T-helper 17 cell (primary cell): Measurements from ENCODE around the gene XYLT1. TPM values are rescaled to one million over a fixed set of nuclear protein-coding genes. Genes with fewer than 3 reads are reported as not detected.
A peak's percentile ranks its signal among the peaks of the same experiment; 100 is the strongest.

ENCODE experiments used
- ATAC-seq: fragments of 150-1000 bp; cut with Tn5 transposase; 2 replicates; pipeline ENCODE4 v1.10.0; 2021; ENCODE audit warnings: mild to moderate bottlenecking, moderate library complexity
- DNase-seq, 3 donors: peaks; one replicate each; pipeline versions ENCODE4 v3.0.0 to v3.0.0-alpha.2; 2020 to 2021
- H3K9me3 ChIP-seq: one replicate; pipeline ENCODE4 v1.7.0; 2013; ENCODE audit warnings: low read length, mild to moderate bottlenecking; ENCODE audit not compliant: control insufficient read depth, poor library complexity, severe bottlenecking
- H3K27ac Mint-ChIP-seq: one replicate; pipeline ENCODE4 v1.8.0; 2022; ENCODE audit warnings: mild to moderate bottlenecking, moderate library complexity, mixed read lengths
- H3K27me3 Mint-ChIP-seq: one replicate; pipeline ENCODE4 v1.8.0; 2022; ENCODE audit warnings: mixed read lengths
- H3K36me3 Mint-ChIP-seq: one replicate; pipeline ENCODE4 v1.8.0; 2022; ENCODE audit warnings: low read depth, mixed read lengths
- H3K4me1 Mint-ChIP-seq: one replicate; pipeline ENCODE4 v1.8.0; 2022; ENCODE audit warnings: mild to moderate bottlenecking, mixed read lengths
- H3K4me3 Mint-ChIP-seq: one replicate; pipeline ENCODE4 v1.8.0; 2022; ENCODE audit warnings: mild to moderate bottlenecking, moderate library complexity, mixed read lengths
- total RNA-seq, 4 donors: library from RNA in 2 of 4; stranded (reverse) in 2 of 4; gene quantifications; one replicate each; pipeline ENCODE4 v1.2.3 and lab custom pipeline; 2022 to 2026

XYLT1 gene
- total RNA-seq, 2 donors from 2014 or later: 33.8 to 57.3 TPM

DNA sequence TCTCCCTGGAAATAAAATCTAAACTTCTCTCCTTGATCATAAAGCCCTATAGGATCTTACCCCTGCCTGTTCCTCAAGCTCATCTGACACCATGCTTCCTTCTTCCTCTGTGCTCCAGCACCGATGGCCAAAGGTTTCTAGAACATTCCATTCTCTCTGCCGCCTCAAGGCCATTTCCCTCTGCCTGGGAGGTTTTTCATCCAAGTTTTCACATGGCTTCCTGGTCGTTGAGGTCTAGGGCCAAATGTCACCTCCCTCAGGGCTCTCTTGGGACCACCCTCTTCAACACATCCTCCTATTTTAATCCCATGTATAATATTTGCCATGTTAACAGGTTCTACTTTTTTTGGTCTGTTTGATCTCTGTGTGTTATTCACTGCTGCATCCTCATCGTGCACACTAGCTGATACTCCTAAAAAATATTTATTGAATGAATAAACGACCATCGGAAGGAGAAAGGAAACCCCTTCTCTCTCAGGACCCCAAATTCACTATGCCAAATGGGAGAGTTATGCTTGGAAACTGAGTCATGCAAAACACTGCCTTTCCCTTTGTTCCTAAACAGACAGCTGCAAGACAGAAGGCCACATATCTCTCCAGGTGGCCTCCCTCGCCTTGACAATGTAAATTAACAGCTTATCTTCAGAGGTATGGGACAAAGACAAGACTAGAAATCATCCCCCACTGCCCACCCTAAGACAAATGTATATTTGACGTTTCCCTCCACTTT, 78.5 kb downstream of the XYLT1 start:
- Mint-ChIP-seq H3K36me3 (peaks cover 9% of the 10 kb centered on the region), H3K4me3 (no peak overlapping the region), H3K27ac (peak overlapping the region; percentile 97), H3K4me1 (peaks cover 37% of the 10 kb centered on the region), H3K27me3 (no peaks in the 10 kb centered on the region)
- no peaks in the 10 kb centered on the region for H3K9me3 ChIP-seq
- ATAC-seq (no peak), DNase-seq (no peak)

DNA sequence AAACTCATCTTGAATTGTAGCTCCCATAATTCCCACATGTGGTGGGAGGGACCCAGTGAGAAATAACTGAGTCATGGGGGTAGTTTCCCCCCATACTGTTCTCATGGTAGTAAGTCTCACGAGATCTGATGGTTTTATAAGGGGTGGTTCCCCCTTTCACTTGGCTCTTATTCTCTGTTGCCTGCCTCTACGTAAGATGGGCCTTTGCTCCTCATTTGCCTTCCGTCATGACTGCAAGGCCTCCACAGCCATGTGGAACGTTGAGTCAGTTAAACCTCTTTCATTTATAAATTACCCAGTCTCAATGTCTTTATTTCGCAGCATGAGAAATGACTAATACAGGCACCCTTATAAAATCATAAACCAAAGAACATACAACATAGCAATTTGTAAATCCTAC, 79.0 kb downstream of the XYLT1 start:
- H3K9me3 ChIP-seq: no peaks in the 10 kb centered on the region
- Mint-ChIP-seq H3K27me3 (no peaks in the 10 kb centered on the region), H3K4me3 (no peak overlapping the region), H3K27ac (peak overlapping the region; percentile 97), H3K36me3 (peaks cover 9% of the 10 kb centered on the region), H3K4me1 (peaks cover 34% of the 10 kb centered on the region)
- DNase-seq (no peak), ATAC-seq (no peak)

DNA sequence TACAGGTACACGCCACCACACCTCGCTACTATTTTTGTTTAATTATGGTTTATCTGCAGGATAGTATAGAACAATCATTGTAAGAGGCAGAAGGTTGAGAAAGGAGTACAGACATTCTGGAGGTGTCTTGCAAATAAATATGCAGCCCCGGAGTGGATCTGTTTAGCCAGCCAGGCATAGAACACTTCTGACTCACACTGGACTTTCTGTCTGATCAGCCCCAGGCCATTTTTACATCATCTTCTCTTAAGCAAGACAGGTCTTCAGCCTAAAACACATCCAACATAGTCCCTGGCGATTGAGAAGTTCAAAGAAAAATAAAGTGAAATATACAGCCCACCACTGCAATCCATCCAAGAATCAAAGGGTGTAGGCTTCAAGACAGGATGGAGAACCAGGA, 81.4 kb downstream of the XYLT1 start:
- peaks cover 9% of the 10 kb centered on the region for H3K36me3 Mint-ChIP-seq
- no peak for ATAC-seq
- DNase-seq: no peak

DNA sequence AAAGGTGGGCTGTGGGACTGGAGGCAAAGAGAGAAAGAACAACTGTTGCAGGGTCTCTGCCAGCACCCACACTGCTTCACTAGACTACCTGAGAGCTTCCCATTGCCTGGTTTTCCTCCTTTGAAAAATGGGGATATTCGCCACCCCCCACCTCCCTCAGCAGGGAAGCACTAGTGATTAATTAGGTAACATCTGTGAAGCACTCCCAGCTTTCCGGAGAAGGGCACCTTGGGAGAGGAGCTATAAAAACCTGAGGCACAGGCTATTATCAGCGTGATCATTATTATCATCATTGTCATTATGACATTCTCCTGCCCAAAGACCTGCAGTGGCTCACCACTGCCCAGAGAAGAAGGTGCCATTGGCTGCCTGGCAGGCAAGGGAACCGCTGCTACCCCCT, 83.5 kb downstream of the XYLT1 start:
- no peaks in the 10 kb centered on the region for H3K27me3 Mint-ChIP-seq
- no peaks in the 10 kb centered on the region for H3K9me3 ChIP-seq
- H3K36me3 Mint-ChIP-seq: peaks cover 8% of the 10 kb centered on the region
- H3K4me3 Mint-ChIP-seq: no peak overlapping the region
- no peak for DNase-seq
- H3K27ac Mint-ChIP-seq: no peak overlapping the region
- ATAC-seq: no peak
- peaks cover 42% of the 10 kb centered on the region for H3K4me1 Mint-ChIP-seq

More for the DNA sequence above, 81.4 kb downstream of the XYLT1 start:
- peaks cover 40% of the 10 kb centered on the region for H3K4me1 Mint-ChIP-seq
- H3K27ac Mint-ChIP-seq: no peak overlapping the region
- H3K27me3 Mint-ChIP-seq: no peaks in the 10 kb centered on the region
- H3K9me3 ChIP-seq: no peaks in the 10 kb centered on the region
- no peak overlapping the region for H3K4me3 Mint-ChIP-seq

DNA sequence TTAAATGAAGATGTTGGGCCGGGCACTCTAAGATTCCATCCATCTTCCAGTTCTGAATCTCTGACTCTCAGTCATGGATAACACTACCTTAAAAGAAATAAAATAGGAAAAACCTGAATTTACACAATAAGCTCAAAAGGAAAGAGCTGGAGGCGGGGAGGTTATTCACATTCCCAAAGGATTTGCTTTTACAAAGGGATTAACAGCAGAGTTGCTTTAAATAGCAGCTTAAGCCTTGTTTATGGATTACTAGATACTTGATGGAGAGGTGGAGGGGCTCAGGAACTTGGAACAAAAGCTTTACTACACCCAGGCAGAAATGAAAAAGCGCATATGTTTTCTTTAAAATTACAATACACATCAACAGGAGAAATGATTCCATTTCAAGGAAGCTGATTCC, 84.5 kb downstream of the XYLT1 start:
- peaks cover 41% of the 10 kb centered on the region for H3K4me1 Mint-ChIP-seq
- no peak for ATAC-seq
- no peak overlapping the region for H3K27ac Mint-ChIP-seq

DNA sequence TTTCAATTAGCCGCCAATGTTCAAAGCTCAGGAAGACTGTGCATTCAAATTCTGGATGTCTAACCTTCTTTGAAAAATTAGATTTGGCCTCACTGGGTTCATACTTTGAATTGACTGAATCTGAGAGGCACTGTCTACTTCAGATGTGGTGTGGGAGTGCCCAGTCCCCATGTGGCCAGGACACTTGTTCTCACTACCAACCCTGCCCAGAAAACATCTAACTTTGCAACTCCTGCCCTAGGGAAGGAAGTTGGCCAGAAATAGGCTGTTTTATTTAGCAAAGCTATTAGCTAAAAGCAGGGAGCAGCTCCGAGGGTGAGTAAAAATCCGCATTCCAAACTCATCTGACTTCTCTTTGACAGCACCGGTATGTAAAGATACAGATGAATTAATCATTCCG, 86.3 kb downstream of the XYLT1 start:
- Mint-ChIP-seq H3K4me1 (peaks cover 49% of the 10 kb centered on the region), H3K4me3 (no peak overlapping the region), H3K27ac (no peak overlapping the region), H3K36me3 (peaks cover 4% of the 10 kb centered on the region), H3K27me3 (no peaks in the 10 kb centered on the region)
- H3K9me3 ChIP-seq: no peaks in the 10 kb centered on the region
- no peak for DNase-seq
- ATAC-seq: no peak

More for the DNA sequence above, 84.5 kb downstream of the XYLT1 start:
- no peak for DNase-seq
- no peak overlapping the region for H3K4me3 Mint-ChIP-seq
- no peaks in the 10 kb centered on the region for H3K27me3 Mint-ChIP-seq
- peaks cover 6% of the 10 kb centered on the region for H3K36me3 Mint-ChIP-seq
- H3K9me3 ChIP-seq: no peaks in the 10 kb centered on the region

DNA sequence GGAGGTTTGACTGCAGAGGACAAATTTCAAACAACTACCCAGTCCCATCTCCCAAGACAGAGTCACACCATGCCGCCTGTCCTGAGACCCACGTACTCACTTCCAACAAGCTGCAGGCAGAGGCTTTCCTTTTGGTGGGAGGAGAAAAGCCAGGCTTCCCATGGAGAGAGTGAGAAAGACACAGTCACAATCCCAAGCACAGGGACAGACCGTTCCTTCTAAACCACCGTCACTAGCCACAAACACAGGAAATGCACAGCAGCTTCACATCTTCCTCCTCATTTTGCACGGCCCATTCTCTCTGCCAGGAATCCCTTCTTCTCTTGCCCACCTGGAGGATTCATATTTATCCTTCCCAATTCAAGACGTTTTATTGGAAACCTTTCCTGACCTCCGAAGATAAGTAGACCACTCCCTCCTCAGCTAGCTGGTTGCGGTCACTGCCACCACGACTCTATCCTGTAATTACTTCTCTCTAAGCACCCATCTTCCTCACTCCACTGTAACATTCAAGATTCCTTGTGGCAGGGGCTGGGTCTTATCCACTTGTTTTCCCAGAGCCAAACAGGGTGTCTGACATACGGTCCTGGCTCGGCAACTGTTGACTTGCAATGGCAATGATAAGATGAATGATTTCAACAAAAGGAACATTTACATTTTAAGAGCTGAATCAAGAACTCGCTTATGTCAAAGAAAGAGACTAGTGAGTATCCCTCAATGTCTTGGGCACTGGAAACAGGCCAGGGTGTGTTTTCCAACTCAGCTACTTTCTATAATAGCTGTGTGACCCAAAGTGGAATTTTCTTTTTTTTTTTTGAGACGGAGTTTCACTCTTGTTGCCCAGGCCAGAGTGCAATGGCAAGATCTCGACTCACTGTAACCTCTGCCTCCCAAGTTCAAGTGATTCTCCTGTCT, 87.6 kb downstream of the XYLT1 start:
- no peaks in the 10 kb centered on the region for H3K36me3 Mint-ChIP-seq
- DNase-seq: no peak
- H3K4me1 Mint-ChIP-seq: peaks cover 54% of the 10 kb centered on the region
- H3K27ac Mint-ChIP-seq: peak overlapping the region; percentile 95
- H3K4me3 Mint-ChIP-seq: peak overlapping the region; percentile 80
- peak; percentile 60 for ATAC-seq
- no peaks in the 10 kb centered on the region for H3K27me3 Mint-ChIP-seq
- no peaks in the 10 kb centered on the region for H3K9me3 ChIP-seq

DNA sequence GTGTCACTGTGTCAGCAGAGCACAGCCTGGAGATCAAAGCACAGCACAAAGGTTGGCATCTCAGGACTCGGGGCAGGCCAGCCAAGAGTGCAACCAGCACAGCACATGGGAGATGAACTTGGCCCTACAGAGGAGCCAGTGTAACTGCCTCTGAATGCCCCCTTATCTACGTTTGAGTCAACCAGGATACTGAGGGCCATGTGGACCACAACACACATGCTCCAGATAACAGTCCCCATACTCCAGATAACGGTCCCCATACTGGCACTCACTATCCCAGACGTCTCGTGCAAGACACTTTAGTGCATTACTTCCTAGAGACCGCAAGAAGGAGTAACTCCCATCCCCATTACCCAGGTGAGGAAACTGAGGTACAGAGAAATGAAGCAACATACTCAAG, 88.2 kb downstream of the XYLT1 start:
- H3K4me1 Mint-ChIP-seq: peaks cover 55% of the 10 kb centered on the region
- peak overlapping the region; percentile 95 for H3K27ac Mint-ChIP-seq
- no peaks in the 10 kb centered on the region for H3K36me3 Mint-ChIP-seq
- ATAC-seq (no peak), DNase-seq (no peak)
- H3K9me3 ChIP-seq: no peaks in the 10 kb centered on the region
- H3K4me3 Mint-ChIP-seq: peak overlapping the region; percentile 80
- no peaks in the 10 kb centered on the region for H3K27me3 Mint-ChIP-seq

DNA sequence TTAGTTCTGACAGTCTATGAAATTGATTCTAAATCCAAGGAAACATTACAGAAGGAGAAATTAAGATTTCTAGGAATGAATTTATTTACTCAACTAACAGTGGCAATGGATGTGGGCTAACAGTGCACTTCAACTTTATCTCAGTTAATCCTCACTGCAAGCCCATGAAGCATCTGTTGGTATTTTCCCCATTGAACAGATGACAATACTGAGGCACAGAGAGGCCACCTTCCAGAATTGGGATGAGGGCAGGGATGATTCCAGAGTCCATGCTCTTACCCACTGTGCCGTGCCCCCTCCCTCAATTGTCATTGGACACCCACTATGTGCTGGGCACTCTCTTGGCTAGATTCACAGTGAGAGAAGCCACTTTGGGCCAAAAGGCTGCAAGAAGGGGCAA, 89.0 kb downstream of the XYLT1 start:
- H3K4me1 Mint-ChIP-seq: peaks cover 55% of the 10 kb centered on the region
- H3K27ac Mint-ChIP-seq: peak overlapping the region; percentile 95
- no peaks in the 10 kb centered on the region for H3K9me3 ChIP-seq
- ATAC-seq (no peak), DNase-seq (no peak)
- no peaks in the 10 kb centered on the region for H3K36me3 Mint-ChIP-seq
- H3K4me3 Mint-ChIP-seq: peak overlapping the region; percentile 19
- no peaks in the 10 kb centered on the region for H3K27me3 Mint-ChIP-seq

DNA sequence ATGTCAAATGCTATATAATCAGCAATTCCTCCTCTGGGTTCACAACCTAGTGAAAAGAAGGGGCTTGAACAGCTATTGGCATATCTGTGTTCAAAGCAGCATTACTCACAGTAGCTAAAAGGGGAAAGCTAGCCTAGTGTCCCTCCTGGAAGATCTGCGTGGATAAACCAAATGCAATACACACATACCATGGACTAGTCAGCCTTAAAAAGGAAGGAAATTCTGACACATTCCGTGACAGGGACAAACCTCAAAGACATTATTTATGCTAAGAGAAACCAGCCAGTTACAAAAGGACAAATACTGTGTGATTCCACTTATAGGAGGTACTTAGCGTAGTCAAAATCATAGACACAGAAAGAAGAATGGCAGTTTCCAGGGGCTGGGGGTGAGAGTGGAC, 90.1 kb downstream of the XYLT1 start:
- Mint-ChIP-seq H3K4me3 (no peak overlapping the region), H3K27ac (peak overlapping the region; percentile 95), H3K36me3 (no peaks in the 10 kb centered on the region), H3K27me3 (no peaks in the 10 kb centered on the region), H3K4me1 (peaks cover 48% of the 10 kb centered on the region)
- no peaks in the 10 kb centered on the region for H3K9me3 ChIP-seq
- ATAC-seq: no peak
- no peak for DNase-seq

DNA sequence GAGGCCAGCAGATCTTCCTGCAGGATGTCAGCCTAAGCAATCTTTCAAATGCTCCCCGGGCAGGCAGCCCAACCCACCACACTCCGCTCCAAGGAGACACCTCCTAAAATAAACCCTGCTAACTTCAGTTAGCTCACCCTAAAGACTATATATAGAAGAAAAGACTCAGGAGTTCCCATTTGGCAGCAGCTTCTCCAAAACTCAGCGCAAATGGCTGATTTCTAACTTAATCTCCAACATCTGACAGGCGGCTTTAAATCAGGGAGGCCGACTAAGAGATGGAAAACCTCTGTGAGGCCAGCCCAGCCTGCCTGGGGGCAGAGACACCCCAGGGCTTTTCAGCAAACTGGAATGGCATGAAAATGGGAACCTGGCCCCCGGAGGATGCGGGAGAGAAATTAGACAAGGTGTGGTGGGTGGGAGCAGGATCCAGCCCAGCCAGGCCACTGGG, 91.6 kb downstream of the XYLT1 start:
- H3K4me1 Mint-ChIP-seq: peaks cover 49% of the 10 kb centered on the region
- ATAC-seq: no peak

DNA sequence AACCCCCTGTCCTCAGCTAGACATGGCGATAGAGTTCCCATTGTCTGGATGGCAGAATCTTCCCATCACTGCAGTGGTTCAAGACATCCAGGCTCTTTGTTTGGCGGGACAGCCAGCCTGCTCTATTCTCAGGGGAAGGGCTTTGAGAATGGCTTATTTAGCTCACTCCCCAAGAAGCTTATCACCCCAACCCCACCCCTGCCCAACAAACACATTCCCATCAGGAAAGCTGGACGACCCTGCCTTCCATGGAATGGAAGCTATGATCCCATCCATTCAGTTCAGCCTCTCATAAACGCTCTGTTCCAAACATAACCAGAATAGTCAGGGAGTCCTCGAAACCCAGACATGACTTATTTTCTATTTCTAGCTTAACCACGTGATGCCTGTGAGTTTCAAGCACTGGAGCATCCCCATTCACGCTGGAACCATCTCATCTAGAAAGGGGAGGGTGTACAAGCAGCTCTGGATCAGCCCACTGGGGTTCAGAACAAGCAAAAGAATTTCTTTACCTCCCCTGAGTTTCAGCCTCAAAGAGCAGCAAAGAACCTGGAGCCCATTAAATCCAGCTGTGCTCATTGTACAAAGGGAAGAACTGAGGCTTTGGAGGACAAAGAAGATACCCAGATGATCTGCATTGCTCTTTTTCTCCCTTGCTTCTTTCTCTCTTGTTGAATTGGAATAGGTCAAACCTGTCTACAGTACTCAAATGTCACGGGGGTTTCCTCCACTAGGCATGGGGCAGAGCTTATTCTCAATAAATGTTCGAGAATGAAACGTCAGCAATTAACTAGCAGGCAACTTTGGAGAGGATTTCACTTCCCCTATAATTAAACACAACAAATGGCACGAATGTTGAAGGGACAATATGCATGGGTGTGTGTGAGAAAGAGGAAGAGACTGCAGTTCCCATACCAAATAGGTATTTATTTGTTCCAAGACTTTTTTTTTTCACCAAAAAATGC, 93.1 kb downstream of the XYLT1 start:
- peaks cover 45% of the 10 kb centered on the region for H3K4me1 Mint-ChIP-seq
- no peaks in the 10 kb centered on the region for H3K27me3 Mint-ChIP-seq
- ATAC-seq (peak; percentile 78), DNase-seq (no peak)
- no peaks in the 10 kb centered on the region for H3K9me3 ChIP-seq
- H3K27ac Mint-ChIP-seq: peak overlapping the region; percentile 70
- H3K36me3 Mint-ChIP-seq: no peaks in the 10 kb centered on the region
- H3K4me3 Mint-ChIP-seq: peak overlapping the region; percentile 16

More for the DNA sequence above, 91.6 kb downstream of the XYLT1 start:
- no peak for DNase-seq
- Mint-ChIP-seq H3K36me3 (no peaks in the 10 kb centered on the region), H3K4me3 (no peak overlapping the region), H3K27me3 (no peaks in the 10 kb centered on the region), H3K27ac (peak overlapping the region; percentile 70)
- no peaks in the 10 kb centered on the region for H3K9me3 ChIP-seq
